Measurements from ENCODE around the gene KRTAP5-3.

DNA sequence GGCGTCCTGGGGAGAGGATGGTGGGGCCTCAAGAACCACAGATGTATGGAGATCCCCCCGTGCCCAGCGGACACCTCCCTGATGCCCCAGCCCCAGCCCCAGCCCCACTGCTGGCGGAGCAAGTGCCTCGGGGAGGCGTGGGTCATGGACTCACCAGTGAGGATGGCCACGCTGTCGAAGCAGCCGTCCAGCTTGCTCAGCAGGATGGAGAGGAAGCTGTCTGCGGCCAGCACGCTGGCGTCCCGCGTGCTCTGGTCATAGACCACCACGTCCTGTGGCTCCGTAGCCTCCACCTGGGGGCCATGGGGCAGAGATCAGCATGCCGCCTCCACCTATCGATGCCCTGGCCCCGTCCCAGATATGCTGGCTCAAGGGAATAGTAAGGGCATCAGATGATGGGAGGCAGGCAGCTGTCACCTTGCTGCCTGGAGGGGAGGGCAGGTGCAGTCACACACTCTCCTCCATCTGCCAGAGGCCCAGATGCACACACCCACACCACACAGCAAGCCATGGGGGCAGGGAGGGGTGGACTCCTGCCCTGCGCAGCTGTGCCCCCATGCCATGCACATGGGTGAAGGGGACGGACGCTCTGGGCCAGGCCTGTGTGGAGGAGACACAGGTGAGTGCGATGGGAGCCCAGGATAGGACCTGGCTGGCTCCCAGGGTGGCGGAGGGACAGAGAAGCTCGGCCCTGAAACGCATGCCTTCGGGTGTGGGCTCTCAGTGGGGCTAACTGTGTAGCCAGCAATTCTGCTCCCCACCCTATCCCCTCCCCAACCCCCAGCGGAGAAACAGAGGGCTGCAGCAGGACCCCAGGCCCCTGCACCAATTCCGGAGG is 44.3 kb downstream of the KRTAP5-3 start:
- TF ChIP-seq CTCF (IDR thresholded peaks at IDR 0.05), result no peak
- TF ChIP-seq EZH2 (IDR thresholded peaks at IDR 0.05; ENCODE audit: borderline replicate concordance, insufficient read depth, low read depth, low read length, poor library complexity, severe bottlenecking), result no peak
